ENCODE measurements around the gene KCNE2.

KCNE2 gene

GRCh38 chr21:34363733-34364132 is at the start of gene KCNE2:
KCNE2 (plus strand) TSS chr21:34364006; CDS start chr21:34370479, 6,473 bp downstream.
- DNase-seq = no peak

GRCh38 chr21:34319585-34319984 is 44.2 kb upstream of the KCNE2 start:
- no peak for DNase-seq

GRCh38 chr21:34320011-34320410 is 43.8 kb upstream of the KCNE2 start:
- DNase-seq = no peak

- no peak for DNase-seq
Measured at GRCh38 chr21:34330055-34330454, 33.8 kb upstream of the KCNE2 start.

- DNase-seq = no peak
Measured at GRCh38 chr21:34331726-34332125, 32.1 kb upstream of the KCNE2 start.

- DNase-seq = no peak
Measured at GRCh38 chr21:34332347-34332746, 31.5 kb upstream of the KCNE2 start.

GRCh38 chr21:34333121-34333739 is 30.6 kb upstream of the KCNE2 start:
- DNase-seq = no peak

- no peak for DNase-seq
Measured at GRCh38 chr21:34335316-34335715, 28.5 kb upstream of the KCNE2 start.

GRCh38 chr21:34336245-34336644 is 27.6 kb upstream of the KCNE2 start:
- DNase-seq = no peak

- no peak for DNase-seq
Measured at GRCh38 chr21:34336756-34337391, 26.9 kb upstream of the KCNE2 start.

- DNase-seq = no peak
Measured at GRCh38 chr21:34337741-34338140, 26.1 kb upstream of the KCNE2 start.

GRCh38 chr21:34338226-34338625 is 25.6 kb upstream of the KCNE2 start:
- DNase-seq = no peak

- no peak for DNase-seq
Measured at GRCh38 chr21:34340061-34340460, 23.7 kb upstream of the KCNE2 start.

GRCh38 chr21:34342476-34342875 is 21.3 kb upstream of the KCNE2 start:
- DNase-seq = no peak

GRCh38 chr21:34343347-34343746 is 20.5 kb upstream of the KCNE2 start:
- no peak for DNase-seq

- DNase-seq = no peak
Measured at GRCh38 chr21:34343838-34344381, 19.9 kb upstream of the KCNE2 start.

- DNase-seq = no peak
Measured at GRCh38 chr21:34344584-34344983, 19.2 kb upstream of the KCNE2 start.

GRCh38 chr21:34345091-34345871 is 18.5 kb upstream of the KCNE2 start:
- DNase-seq = no peak

GRCh38 chr21:34345892-34346291 is 17.9 kb upstream of the KCNE2 start:
- no peak for DNase-seq

GRCh38 chr21:34348890-34349519 is 14.8 kb upstream of the KCNE2 start:
- DNase-seq = no peak

GRCh38 chr21:34351786-34352241 is 12.0 kb upstream of the KCNE2 start:
- DNase-seq = peak in 1 of 2 experiments; percentile 49

- no peak for DNase-seq
Measured at GRCh38 chr21:34352556-34352955, 11.2 kb upstream of the KCNE2 start.

- DNase-seq = no peak
Measured at GRCh38 chr21:34353182-34353581, 10.6 kb upstream of the KCNE2 start.
